ENCODE measurements around the gene FILIP1L.
A peak's percentile ranks its signal among the peaks of the same experiment; 100 is the strongest.
"Not testable (repeated sequence)": the region's sequence is repeated elsewhere in the genome, so short reads cannot be mapped to it uniquely, and the experiment has no call there.

FILIP1L gene

GRCh38 chr3:99841949-99842348, 272.4 kb downstream of the FILIP1L start:
- DNase-seq (ENCODE audit: low read depth) = not testable (repeated sequence)

- no peak for DNase-seq (ENCODE audit: low read depth)
Observed at GRCh38 chr3:99839613-99840012, 274.7 kb downstream of the FILIP1L start.

GRCh38 chr3:99838755-99839154, 275.5 kb downstream of the FILIP1L start:
- DNase-seq (ENCODE audit: low read depth) = no peak

- DNase-seq (ENCODE audit: low read depth) = no peak
Observed at GRCh38 chr3:99837715-99838114, 276.6 kb downstream of the FILIP1L start.

GRCh38 chr3:99836681-99837080, 277.6 kb downstream of the FILIP1L start:
- DNase-seq (ENCODE audit: low read depth) = no peak

- no peak for DNase-seq (ENCODE audit: low read depth)
Observed at GRCh38 chr3:99834211-99834957, 279.9 kb downstream of the FILIP1L start.

- no peak for DNase-seq (ENCODE audit: low read depth)
Observed at GRCh38 chr3:99833617-99834205, 280.6 kb downstream of the FILIP1L start.

- no peak for DNase-seq (ENCODE audit: low read depth)
Observed at GRCh38 chr3:99829844-99830243, 284.5 kb downstream of the FILIP1L start.

GRCh38 chr3:99825004-99825640, 289.2 kb downstream of the FILIP1L start:
- DNase-seq (ENCODE audit: low read depth) = no peak

GRCh38 chr3:99823723-99824711, 290.3 kb downstream of the FILIP1L start:
- DNase-seq (ENCODE audit: low read depth) = no peak

- DNase-seq (ENCODE audit: low read depth) = no peak
Observed at GRCh38 chr3:99818818-99819217, 295.5 kb downstream of the FILIP1L start.

- peak; percentile 76 for DNase-seq (ENCODE audit: low read depth)
Observed at GRCh38 chr3:99817437-99818240, 296.7 kb downstream of the FILIP1L start, which contains the start of gene CMSS1. TSS of gene CMSS1 (plus strand) at chr3:99817862.

GRCh38 chr3:99817047-99817436, 297.3 kb downstream of the FILIP1L start:
- DNase-seq (ENCODE audit: low read depth) = no peak

- no peak for DNase-seq (ENCODE audit: low read depth)
Observed at GRCh38 chr3:99810403-99810802, 303.9 kb downstream of the FILIP1L start.

- no peak for DNase-seq (ENCODE audit: low read depth)
Observed at GRCh38 chr3:99809565-99809964, 304.7 kb downstream of the FILIP1L start.

- peak; percentile 55 for DNase-seq (ENCODE audit: low read depth)
Observed at GRCh38 chr3:99808163-99808794, 306.0 kb downstream of the FILIP1L start.

- DNase-seq (ENCODE audit: low read depth) = no peak
Observed at GRCh38 chr3:99805160-99805559, 309.1 kb downstream of the FILIP1L start.

GRCh38 chr3:99803297-99803696, 311.0 kb downstream of the FILIP1L start:
- no peak for DNase-seq (ENCODE audit: low read depth)

- DNase-seq (ENCODE audit: low read depth) = no peak
Observed at GRCh38 chr3:99799422-99799821, 314.9 kb downstream of the FILIP1L start.

GRCh38 chr3:99795573-99795972, 318.7 kb downstream of the FILIP1L start:
- no peak for DNase-seq (ENCODE audit: low read depth)

GRCh38 chr3:99794485-99794884, 319.8 kb downstream of the FILIP1L start:
- DNase-seq (ENCODE audit: low read depth) = no peak

All from stromal cell of bone marrow (primary cell).